Measurements from ENCODE around the gene NUMB. TPM values are rescaled to one million over a fixed set of nuclear protein-coding genes. Genes with fewer than 3 reads are reported as not detected.
"Not testable (repeated sequence)": the region's sequence is repeated elsewhere in the genome, so short reads cannot be mapped to it uniquely, and the experiment has no call there.

NUMB gene
- total and polyA plus RNA-seq, 12 donors, result 18.9 to 42.6 (median 32.0) TPM

GRCh38 chr14:73386342-73386741 is 72.0 kb downstream of the NUMB start:
- Histone ChIP-seq H3K27ac (no peak overlapping the region), H3K9me3 (peaks cover 0 to 28% (median 19%) of the 10 kb centered on the region in 11 donors), H3K36me3 (peaks cover 0 to 22% (median 0%) of the 10 kb centered on the region in 9 donors), H3K4me3 (no peak overlapping the region), H3K4me1 (peaks cover 0 to 6% (median 0%) of the 10 kb centered on the region in 9 donors), H3K27me3 (no peaks in the 10 kb centered on the region)
- 83 to 86% methylated on average over 3 of the region's 3 CpGs for WGBS, 2 donors
- ATAC-seq (no peak), DNase-seq (no peak)
- intact Hi-C loops (cut with DNase I), result no loop called here
- TF ChIP-seq, protein P1, sequence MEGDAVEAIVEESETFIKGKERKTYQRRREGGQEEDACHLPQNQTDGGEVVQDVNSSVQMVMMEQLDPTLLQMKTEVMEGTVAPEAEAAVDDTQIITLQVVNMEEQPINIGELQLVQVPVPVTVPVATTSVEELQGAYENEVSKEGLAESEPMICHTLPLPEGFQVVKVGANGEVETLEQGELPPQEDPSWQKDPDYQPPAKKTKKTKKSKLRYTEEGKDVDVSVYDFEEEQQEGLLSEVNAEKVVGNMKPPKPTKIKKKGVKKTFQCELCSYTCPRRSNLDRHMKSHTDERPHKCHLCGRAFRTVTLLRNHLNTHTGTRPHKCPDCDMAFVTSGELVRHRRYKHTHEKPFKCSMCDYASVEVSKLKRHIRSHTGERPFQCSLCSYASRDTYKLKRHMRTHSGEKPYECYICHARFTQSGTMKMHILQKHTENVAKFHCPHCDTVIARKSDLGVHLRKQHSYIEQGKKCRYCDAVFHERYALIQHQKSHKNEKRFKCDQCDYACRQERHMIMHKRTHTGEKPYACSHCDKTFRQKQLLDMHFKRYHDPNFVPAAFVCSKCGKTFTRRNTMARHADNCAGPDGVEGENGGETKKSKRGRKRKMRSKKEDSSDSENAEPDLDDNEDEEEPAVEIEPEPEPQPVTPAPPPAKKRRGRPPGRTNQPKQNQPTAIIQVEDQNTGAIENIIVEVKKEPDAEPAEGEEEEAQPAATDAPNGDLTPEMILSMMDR (IDR thresholded peaks at IDR 0.05), result no peak

DNA sequence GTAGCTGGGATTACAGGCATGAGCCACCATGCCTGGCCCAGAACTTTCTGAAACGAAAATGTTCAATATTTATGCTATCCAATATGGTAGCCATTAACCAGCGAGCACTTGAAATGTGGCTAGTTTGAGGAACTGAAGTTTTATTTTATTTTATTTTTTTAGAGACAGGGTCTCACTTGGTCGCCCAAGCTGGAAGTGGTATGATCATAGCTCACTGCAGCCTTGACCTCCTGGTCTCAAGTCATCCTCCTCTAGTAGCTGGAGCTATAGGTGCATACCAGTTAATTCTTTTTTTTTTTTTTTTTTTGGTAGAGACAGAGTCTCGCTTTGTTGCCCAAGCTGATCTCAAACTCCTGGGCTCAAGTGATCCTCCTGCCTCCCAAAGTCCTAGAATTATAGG is 73.3 kb downstream of the NUMB start:
- H3K36me3 ChIP-seq, result peaks cover 0 to 22% (median 0%) of the 10 kb centered on the region in 9 donors
- H3K27me3 ChIP-seq; H3K27ac ChIP-seq; ATAC-seq; intact Hi-C loops (cut with DNase I); H3K4me3 ChIP-seq; DNase-seq; H3K4me1 ChIP-seq: not testable (repeated sequence)
- 96 to 97% methylated on average over 3 of the region's 4 CpGs for WGBS, 2 donors
- H3K9me3 ChIP-seq, result peaks cover 0 to 28% (median 19%) of the 10 kb centered on the region in 11 donors

DNA sequence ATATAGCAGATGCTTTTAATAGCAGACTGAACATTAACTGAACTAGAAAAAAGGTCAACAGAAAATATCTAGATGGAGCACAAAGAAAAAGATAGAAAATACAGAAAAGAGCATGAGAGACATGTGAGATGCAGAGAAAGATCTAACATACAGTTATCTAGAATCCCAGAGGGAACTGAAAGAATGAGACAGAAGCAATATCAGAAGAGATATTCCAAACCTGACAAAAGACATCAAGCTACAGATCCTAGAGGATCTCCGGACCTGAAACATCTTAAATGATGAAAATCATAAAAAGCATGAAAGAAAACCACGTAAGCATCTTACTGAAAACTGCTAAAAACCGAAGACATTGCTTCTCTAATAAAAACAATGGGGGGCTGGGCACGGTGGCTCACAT is 75.0 kb downstream of the NUMB start:
- ATAC-seq (no peak), DNase-seq (no peak)
- H3K9me3 ChIP-seq, result peaks cover 0 to 28% (median 19%) of the 10 kb centered on the region in 11 donors
- H3K36me3 ChIP-seq, result peaks cover 0 to 22% (median 0%) of the 10 kb centered on the region in 9 donors
- TF ChIP-seq, protein P1 (IDR thresholded peaks at IDR 0.05), result no peak
- 89 to 99% methylated on average over 4 of the region's 4 CpGs for WGBS, 2 donors
- no peak overlapping the region for H3K4me3 ChIP-seq
- intact Hi-C loops (cut with DNase I), result no loop called here
- no peaks in the 10 kb centered on the region for H3K27me3 ChIP-seq
- no peak overlapping the region for H3K27ac ChIP-seq
- H3K4me1 ChIP-seq, result peaks cover 0 to 6% (median 0%) of the 10 kb centered on the region in 9 donors

GRCh38 chr14:73381380-73382013 is 76.8 kb downstream of the NUMB start:
- H3K36me3 ChIP-seq, result peaks cover 0 to 22% (median 0%) of the 10 kb centered on the region in 9 donors
- TF ChIP-seq, protein P1 (IDR thresholded peaks at IDR 0.05), result no peak
- no peak overlapping the region for H3K4me3 ChIP-seq
- WGBS, 2 donors, result 94% methylated on average over 2 of the region's 2 CpGs
- H3K9me3 ChIP-seq, result peaks cover 0 to 30% (median 19%) of the 10 kb centered on the region in 11 donors
- ATAC-seq (no peak), DNase-seq (no peak)
- peaks cover 0 to 4% (median 0%) of the 10 kb centered on the region in 9 donors for H3K4me1 ChIP-seq
- no peaks in the 10 kb centered on the region for H3K27me3 ChIP-seq
- no peak overlapping the region for H3K27ac ChIP-seq
- intact Hi-C loops (cut with DNase I), result no loop called here

- Histone ChIP-seq H3K36me3 (peaks cover 0 to 3% (median 0%) of the 10 kb centered on the region in 9 donors), H3K27me3 (no peaks in the 10 kb centered on the region), H3K4me3 (no peak overlapping the region), H3K27ac (peak overlapping the region in 1 of 10 donors; percentile 36), H3K4me1 (peaks cover 0 to 5% (median 0%) of the 10 kb centered on the region in 9 donors), H3K9me3 (peaks cover 0 to 8% (median 0%) of the 10 kb centered on the region in 11 donors)
- TF ChIP-seq, protein P1 (IDR thresholded peaks at IDR 0.05), result no peak
- no peak for ATAC-seq
- intact Hi-C loops (cut with DNase I), result no loop called here
- DNase-seq, result no peak
Observed at GRCh38 chr14:73376585-73376984, 81.8 kb downstream of the NUMB start.

Data from heart right ventricle (tissue), 16 donors.